Right renal pelvis (tissue), 4 donors: ENCODE measurements around the gene SRRM3. TPM values are rescaled to one million over a fixed set of nuclear protein-coding genes. Genes with fewer than 3 reads are reported as not detected.
"Not testable (repeated sequence)": the region's sequence is repeated elsewhere in the genome, so short reads cannot be mapped to it uniquely, and the experiment has no call there.

Experiments
- DNase-seq, 4 donors: peaks; one replicate each; pipeline ENCODE4 v3.0.0-alpha.2; 2013; ENCODE audit warnings: low read depth in 4 of 4, low spot score in 3 of 4, missing footprints in 1 of 4
- polyA plus RNA-seq, 4 donors: library from polyadenylated mRNA; unstranded; fragments of 120-200 nt; gene quantifications; one replicate each; pipeline ENCODE4 v1.2.1, GENCODE V29; 2013; ENCODE audit not compliant: insufficient read length in 4 of 4

Gene SRRM3
- polyA plus RNA-seq, 4 donors: 0.83 to 2.6 (median 1.9) TPM

DNA sequence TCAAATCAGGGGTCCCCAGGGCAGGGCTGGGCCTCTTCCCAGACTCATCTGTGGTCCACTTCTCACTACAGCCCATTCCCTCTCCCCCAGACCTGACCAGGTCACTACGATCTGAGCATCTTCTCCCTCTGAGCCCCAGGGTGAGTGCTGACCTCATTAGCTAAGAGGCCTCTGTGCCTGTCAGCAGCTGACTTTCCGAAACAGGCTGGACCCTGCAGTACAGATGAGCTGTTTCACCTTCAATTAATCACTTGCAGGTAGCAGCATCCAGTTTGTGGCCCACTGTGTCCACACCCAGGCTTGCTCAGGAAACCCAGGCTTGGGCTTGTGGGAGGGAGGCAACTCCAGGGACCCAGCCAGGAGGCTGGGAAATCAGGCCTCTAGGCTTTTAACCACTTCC, 24.3 kb downstream of the SRRM3 start:
- DNase-seq: no peak

DNA sequence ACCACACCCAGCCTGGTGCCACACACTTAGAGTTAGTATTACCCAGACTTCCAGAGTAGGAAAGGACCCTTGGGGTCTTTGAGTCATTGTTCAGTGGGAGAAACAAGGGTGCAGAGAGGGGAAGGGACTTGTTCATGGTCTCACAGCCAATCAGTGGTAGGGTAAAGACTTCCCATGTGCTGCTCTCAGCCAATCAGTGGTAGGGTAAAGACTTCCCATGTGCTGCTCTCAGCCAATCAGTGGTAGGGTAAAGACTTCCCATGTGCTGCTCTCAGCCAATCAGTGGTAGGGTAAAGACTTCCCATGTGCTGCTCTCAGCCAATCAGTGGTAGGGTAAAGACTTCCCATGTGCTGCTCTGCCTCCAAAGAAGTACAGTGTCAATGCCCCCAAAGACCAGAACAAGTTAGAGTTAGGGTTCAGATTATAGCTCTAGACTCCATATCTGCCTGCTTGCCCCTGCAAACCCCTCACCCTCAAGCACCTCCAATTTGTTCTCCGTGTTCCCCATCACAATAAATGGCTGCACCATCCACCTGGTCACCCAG, 25.3 kb downstream of the SRRM3 start:
- DNase-seq: not testable (repeated sequence)

DNA sequence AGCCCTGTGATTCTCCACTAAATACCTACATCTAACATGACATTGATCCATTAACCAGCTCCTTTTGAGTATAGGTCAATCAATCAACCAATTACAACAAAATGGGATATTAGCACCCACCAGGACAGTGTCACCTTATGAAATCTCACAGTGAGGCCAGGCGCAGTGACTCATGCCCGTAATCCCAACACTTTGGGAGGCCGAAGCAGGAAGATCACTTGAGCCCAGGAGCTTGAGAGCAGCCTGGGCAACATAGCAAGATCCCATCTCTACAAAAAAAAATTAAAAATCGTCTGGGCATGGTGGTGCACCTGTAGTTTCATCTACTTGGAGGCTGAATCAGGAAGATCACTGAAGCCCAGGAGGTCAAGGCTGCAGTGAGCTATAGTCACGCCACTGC, 28.5 kb downstream of the SRRM3 start:
- DNase-seq: no peak

DNA sequence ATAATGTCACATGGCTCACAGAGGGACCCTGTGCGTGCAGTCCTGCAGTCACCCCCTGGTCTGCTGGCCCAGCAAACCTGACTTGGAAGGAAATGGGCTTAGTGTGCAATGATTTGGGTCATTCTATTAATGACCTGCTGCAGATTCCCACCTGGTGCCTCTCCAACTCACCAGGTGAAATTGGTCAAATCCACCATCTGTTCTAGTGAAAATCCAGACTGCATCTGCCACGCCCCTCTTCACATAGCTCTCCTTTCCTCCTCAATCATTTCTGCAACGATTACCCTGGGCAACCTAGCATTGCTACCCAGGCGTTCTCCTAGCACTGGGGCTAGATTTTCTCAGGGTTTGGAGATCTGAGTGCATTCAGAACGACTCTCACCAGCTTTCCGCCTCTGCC, 29.4 kb downstream of the SRRM3 start:
- DNase-seq: no peak

DNA sequence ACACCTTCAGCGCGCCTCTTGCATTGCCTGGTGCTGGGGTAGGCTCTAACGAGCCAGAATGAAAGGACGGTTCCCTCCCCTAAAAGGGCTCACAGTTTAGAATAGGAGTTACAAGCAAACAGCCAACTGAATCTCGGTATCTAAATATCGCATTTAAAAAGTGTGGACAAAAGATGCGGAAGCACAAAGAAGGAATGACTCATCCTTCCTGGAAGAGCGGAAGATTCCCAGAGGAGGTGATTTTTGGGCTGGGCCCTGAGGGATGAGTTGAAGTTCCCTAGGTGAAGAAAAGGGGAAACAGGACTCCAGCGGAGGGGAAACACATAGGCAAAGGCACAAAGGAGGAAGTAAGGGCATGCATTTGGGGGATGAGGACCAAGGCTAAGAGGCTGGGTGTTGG, 29.9 kb downstream of the SRRM3 start:
- DNase-seq: no peak

DNA sequence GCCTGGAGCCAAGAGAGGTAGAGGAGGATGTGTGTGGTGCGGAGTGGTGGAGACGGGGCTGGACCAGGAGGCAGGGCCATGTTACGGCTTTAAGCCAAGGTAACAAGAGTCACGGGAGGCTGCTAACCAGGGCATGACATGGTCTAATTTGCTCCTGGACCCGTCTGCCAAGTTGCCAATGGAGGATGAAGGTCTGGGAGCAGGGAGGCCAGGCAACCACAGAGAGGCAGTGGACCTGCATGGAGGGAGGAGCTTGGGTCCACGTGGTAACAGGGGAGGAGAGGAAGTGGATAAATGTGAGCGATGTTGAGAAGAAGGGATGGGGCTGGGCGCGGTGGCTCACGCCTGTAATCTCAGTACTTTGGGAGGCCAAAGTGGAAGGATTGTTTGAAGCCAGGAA, 31.0 kb downstream of the SRRM3 start:
- DNase-seq: no peak

DNA sequence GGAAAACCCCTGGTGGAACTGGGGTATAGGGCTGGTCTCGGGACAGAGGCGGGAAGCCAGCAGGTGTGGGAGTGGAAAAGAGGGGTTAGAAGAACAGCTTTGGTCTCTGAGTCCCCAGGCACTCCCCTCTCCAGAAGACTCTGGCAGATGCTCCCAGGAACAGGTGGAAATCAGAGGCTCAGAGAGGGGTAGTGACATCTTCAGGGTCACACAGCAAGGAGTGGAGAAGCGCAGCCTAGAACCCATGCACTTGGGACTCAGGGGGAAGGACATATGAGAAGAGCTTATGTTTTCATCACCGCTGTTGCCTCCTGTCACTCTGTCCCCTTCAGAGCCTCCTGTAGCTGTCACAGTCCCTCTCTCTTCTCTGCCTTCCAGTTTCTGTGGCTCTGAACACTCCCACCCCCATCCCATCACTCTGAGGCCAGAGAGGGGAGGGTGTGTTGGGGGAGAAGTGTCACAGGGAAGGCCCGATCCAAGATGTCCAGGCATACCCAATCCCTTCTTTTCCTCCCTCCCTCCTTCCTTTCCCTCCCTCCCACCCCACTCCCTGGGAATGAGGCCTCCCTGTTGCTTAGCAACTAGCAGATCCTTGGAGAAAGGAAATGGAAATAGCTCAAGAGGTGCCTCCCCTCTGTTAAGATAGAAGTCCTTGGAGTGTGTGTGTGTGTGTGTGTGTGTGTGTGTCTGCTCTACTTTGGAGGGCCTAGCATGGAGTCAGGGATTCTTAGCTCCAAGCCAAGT, 32.0 kb downstream of the SRRM3 start:
- no peak for DNase-seq

DNA sequence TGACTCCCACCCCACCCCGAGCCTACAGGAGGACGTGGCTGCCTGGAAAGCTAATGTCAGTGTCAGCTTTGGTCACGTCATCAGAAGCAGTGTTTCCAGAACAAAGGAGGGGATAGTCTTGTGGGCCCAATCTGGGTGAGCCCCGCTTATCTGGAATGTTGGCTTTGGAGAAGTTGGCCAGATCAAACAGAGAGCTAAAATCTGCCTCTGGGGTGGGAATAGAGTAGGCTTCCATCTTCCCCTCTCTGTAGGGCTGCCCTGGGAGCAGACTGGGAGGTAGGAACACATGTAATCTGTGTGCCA, 32.5 kb downstream of the SRRM3 start:
- no peak for DNase-seq

DNA sequence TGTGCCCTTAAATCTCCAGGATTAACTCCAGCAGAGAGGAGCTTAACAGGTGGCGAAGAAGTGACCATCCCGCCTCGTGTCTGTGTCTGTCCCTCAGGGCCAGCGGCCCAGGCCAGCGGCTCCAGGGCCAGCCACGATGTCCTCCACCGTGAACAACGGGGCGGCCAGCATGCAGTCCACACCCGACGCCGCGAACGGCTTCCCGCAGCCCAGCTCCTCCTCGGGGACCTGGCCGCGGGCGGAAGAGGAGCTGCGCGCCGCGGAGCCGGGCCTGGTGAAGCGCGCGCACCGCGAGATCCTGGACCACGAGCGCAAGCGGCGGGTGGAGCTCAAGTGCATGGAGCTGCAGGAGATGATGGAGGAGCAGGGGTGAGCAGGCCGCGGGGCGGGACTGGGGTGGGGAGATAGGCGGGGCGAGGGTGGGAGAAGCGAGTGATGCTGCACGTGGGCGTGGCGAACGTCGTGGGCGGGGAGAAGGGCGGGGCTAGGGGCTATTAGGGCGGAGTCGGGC, 33.3 kb downstream of the SRRM3 start:
- DNase-seq: peak in 1 of 4 donors; percentile 42

DNA sequence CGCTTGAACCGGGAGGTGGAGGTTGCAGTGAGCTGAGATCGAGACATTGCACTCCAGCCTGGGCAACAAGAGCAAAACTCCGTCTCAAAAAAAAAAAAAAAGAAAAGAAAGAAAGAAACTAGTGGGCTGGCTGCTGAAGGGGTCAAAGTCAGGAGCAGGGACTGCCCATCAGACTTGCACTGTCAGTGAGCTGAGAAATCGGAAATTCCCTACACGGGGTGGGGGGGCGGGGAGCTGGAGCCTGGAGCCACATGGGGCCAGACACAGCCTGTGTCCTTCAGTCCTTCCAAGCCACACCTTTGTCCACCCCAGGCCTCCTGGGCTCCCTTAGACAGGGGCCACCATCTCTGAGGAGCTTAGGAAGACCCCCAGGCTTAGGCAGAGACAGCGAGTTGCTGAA, 34.5 kb downstream of the SRRM3 start:
- DNase-seq: no peak

DNA sequence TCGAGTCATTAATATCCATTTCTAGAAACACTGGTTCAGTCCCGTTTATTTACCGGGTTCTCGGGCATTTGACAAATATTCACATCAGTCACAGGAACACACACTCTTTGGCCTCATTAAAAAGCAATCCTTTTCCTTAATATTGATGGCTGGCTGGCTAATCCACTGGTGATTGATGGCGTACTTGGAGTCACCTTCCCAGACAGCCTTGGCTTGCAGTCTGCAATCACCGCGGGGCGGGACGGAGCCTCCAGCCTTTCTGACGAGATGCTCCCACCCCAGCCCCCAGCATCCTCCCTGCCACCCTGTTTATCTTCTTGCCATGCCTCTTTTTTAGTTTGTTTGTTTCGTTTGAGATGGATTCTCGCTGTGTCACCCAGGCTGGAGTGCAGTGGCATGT, 36.6 kb downstream of the SRRM3 start:
- no peak for DNase-seq

DNA sequence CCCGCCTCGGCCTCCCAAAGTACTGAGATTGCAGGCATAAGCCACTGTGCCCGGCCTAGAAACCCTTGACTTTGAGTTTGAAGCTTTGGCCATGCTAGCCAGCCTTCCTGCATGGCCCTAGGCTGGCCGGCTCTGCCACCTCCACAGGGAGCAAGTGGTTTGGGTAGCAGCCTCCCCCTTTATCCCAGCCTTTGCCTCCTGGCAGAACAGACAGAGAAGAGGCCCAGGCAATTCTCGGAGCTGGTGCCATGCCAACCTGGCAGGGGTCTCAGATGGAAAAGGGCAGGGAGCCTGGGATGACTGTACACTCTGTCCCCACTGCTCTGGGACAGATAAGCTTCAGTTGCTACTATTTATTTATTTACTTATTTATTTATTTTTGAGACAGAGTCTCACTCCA, 39.4 kb downstream of the SRRM3 start:
- no peak for DNase-seq

DNA sequence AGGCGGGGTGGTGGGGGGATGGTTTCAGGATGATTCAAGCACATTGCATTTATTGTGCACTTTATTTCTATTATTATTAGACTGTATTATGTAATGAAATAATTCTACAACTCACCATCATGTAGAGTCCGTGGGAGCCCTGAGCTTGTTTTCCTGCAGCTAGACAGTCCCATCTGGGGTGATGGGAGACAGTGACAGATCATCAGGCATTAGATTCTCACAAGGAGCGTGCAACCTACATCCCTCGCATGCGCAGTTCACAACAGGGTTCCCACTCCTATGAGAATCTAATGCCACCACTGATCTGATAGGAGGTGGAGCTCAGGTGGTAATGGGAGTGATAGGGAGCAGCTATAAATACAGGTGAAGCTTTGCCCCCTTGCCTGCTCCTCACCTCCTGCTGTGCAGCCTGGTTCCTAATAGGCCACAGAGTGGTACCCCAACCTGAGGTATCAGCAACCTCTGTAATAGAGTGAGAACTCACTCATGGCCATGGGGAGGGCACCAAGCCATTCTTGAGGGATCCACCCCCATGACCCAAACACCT, 40.9 kb downstream of the SRRM3 start:
- not testable (repeated sequence) for DNase-seq

DNA sequence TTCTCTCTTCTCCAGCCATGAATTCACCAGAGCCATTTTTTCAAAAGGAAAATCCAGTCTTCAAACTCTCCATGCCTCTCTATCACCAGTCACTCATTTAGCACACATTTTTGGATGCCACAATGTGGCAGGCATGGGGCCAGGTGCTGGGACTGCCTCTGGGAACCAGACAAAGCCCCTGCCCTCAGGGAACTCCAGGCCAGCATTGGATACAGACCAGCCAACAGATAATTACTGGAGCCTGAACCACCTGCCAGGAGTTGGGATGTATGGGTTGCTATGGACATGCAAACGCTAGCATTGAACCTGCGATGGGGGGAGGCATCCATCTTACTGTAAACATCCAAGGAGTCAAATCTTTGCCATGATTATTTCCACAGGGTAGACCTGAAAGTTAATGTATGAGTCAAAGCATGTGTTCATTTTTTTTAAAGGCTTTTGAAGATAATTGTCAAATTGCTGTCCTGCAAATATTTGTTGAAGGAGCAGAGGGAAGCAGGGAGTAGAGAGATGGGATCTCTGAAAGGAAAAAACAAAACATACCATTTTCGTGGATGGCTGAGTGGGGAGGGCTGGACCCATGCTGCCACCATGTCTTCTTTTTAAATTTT, 43.2 kb downstream of the SRRM3 start:
- no peak for DNase-seq

DNA sequence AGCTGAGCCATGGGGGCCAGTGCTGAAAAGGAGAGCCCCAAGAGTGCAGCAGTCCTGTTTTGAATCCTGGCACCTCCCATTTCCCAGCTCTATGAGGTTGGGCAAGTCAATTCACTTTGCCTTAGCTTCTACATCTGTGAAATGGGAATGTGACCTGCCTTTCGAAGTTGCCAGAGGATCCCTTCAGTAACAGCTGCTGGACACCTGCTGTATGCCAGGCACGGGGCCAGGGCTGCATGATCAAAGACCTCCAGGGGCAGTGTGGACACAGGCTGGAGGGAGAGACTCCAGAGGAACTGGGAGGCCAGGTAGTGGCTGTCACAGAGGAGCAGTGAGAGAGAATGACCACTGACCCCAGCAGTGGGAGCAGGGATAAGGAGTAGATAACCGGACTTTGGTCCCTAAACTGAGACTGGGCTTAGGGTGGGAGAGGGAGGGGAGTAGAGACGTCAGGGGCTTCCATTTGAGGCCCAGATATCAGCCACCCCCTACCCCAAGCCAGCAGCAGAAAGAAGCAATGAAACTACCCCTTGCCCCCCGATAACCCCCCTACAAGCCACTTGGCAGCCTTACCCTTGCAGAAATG, 45.2 kb downstream of the SRRM3 start:
- DNase-seq: no peak

DNA sequence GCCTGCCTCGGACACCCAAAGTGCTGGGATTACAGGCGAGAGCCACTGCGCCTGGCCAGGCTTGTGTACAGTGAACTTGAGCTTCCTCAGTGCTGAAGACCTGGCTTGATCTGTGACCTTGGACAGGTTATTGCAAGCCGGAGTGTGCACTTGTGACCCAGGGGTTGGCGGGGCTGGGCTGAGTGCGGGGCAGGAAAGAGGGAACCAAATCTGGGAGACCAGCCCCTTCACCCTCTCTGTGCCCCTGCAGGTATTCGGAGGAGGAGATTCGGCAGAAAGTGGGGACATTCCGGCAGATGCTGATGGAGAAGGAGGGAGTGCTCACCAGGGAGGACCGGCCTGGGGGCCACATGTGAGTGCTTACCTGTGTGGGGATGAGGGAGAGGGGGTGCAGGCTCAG, 46.2 kb downstream of the SRRM3 start:
- no peak for DNase-seq

DNA sequence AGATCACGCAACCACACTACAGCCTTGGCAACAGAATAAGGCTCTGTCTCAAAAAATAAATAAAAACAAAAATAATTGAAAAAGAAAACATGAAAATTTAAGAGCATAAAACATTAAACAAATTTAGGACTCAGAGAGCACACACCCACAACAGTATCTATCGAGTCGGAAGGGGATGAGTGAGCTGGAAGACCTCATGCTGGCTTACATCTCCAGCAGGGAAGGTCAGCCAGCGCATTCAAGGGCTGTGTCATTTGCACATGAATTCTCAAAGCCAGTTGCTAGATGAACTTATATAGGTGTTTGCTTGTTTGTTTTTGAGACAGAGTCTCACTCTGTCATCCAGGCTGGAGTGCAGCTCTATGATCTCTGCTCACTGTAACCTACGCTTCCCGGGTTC, 50.3 kb downstream of the SRRM3 start:
- DNase-seq: no peak

DNA sequence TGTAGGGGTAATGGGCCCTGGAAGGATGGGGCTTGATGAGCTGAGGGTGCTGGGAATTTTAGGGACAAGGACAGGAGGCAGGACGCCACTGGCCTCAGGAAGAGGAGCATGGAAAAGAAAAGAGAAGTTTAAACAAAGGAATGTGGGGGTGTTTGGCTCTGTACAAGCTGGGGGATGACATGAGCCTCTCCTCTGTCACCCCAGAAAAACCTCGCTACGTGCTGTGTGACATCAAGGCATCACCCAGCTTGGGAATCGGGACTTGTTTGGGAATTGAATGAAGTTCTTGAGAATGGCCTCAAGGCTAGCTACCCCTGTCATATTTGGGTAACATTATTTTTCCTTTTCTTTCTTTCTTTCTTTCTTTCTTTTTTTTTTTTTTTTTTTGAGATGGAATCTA, 53.1 kb downstream of the SRRM3 start:
- no peak for DNase-seq

DNA sequence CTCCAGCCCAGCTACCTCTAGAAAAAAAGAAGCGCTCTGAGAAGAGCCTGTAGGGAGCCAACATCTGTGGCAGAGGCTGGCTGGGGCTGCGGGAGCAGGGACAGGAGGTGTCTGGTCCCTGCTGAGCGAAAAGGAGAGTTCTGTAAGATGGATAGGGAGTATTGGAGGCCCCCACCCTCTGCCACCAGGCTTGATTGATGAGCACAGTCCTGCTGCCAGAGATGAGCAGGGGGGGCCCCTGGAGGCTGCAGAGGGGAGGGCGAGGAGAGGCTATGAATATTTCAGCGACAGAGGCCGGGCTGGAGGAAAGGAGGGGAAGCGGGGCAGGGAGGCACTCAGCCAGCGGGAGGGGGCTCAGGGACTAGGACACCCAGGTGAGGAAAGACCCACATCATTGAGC, 56.3 kb downstream of the SRRM3 start:
- DNase-seq: no peak

DNA sequence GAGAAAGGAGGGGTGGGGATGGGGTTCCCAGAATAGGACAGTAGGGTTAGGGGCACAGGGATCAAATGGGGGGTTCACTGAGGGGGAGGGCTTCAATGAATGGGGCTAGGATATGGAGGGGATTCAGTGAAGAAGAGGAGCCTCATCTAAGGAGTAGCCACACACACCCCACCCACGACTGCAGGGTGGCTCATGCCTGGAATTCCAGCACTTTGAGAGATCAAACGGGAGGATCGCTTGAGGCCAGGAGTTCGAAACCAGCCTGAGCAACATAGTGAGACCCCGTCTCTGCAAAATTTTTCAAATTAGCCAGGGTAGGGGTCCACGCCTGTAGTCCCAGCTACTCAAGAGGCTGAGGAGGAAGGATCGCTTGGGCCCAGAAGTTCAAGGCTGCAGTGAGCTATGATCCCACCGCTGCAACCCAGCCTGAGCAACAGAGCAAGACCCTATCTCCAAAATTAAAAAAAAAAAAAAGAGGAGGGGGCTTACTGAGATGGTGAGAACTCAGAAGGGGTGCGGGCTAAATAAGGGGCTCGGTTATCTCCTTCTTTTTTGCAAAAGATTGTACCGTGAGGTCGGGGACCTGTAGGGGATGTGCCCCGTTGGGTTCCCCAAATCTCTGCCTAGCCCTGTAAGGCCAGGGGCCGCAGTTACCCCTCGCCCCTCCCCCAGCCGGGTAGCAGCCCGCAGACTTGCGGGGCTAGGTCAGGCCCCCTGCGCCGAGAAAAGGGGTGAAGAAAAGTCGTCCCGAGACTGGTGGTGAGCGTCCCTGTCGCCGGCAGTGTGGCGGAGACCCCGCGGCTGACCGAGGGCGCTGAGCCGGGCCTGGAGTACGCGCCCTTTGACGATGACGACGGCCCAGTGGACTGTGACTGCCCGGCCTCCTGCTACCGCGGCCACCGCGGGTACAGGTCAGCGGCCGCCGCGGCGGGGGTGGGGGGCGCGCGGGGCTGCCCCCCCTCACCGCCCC, 57.7 kb downstream of the SRRM3 start:
- no peak for DNase-seq
